IPS DF 6.9 (cell line): ENCODE measurements around the gene PLBD1.
A peak's percentile ranks its signal among the peaks of the same experiment; 100 is the strongest.

Experiments
- DNase-seq: peaks from one replicate; pipeline ENCODE4 v3.0.0-alpha.2; 2013; ENCODE audit warnings: low read depth, low spot score
- H3K27ac ChIP-seq: one replicate; pipeline ENCODE4 v1.5.1; 2013; ENCODE audit warnings: low read length, control low read depth
- H3K27me3 ChIP-seq: 2 replicates; pipeline ENCODE4 v1.6.1; 2013; ENCODE audit warnings: mild to moderate bottlenecking, low read length; ENCODE audit not compliant: control insufficient read depth, insufficient read depth
- H3K36me3 ChIP-seq: 2 replicates; pipeline ENCODE4 v1.6.1; 2013; ENCODE audit warnings: low read length; ENCODE audit not compliant: control insufficient read depth, insufficient read depth
- H3K4me1 ChIP-seq: 2 replicates; pipeline ENCODE4 v1.6.1; 2013; ENCODE audit warnings: low read length; ENCODE audit not compliant: control insufficient read depth, insufficient read depth
- H3K4me3 ChIP-seq: 2 replicates; pipeline ENCODE4 v1.5.1; 2013; ENCODE audit warnings: mild to moderate bottlenecking, low read length
- H3K9me3 ChIP-seq: 2 replicates; pipeline ENCODE4 v1.6.1; 2013; ENCODE audit warnings: low read length, inconsistent platforms; ENCODE audit not compliant: control insufficient read depth, insufficient read depth
- WGBS: extraction: QIAGEN DNeasy Blood & Tissue Kit; methylation state at CpG from one replicate; pipeline ENCODE4 v1.1.7; 2013; ENCODE audit warnings: mixed read lengths, missing lambda C conversion rate; ENCODE audit not compliant: insufficient read length, insufficient coverage; 5-methylcytosine and 5-hydroxymethylcytosine counted together

Gene PLBD1, protein sequence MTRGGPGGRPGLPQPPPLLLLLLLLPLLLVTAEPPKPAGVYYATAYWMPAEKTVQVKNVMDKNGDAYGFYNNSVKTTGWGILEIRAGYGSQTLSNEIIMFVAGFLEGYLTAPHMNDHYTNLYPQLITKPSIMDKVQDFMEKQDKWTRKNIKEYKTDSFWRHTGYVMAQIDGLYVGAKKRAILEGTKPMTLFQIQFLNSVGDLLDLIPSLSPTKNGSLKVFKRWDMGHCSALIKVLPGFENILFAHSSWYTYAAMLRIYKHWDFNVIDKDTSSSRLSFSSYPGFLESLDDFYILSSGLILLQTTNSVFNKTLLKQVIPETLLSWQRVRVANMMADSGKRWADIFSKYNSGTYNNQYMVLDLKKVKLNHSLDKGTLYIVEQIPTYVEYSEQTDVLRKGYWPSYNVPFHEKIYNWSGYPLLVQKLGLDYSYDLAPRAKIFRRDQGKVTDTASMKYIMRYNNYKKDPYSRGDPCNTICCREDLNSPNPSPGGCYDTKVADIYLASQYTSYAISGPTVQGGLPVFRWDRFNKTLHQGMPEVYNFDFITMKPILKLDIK

DNA sequence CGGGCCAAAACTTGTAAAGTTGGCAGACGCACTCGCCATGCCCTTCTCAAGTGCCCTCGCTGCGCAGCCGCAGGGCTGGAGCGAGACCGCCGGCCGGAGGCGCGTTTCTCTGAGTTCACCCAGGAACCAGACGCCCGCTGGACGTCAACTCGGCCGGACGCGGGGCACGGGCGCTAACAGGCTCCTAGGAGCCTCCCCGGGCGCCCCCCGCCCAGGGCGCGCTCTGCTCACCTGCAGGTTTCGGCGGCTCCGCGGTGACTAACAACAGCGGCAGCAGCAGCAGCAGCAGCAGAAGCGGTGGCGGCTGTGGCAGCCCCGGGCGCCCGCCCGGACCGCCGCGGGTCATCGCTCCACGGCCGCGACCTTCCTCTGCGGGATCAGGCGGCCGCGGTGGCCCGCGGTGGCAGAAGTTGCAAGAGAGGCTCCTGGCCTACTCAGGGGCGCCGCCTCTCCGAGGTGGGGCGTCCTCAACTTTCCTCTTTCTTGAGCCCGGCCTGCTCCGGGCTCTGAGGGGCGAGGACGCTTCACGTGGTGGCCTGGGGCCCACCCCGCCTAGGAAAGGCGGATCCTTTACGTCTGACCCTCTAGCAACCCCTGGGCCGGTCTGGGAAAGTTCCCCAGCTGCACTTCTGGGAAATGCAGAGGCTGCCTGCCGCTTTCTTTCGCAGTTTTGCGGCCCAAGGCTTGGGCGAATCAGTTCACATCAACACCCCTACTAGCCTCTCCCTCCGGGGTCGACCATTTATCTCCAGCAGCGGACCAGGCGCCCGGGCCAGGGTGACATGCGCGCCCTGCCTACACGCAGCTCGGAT is at the start of gene PLBD1:
TSS of gene PLBD1 (minus strand) at position 533 of the 812 bp plus-strand sequence. CDS start at position 346, 187 bp downstream.
- DNase-seq, result peak; percentile 54
- no peaks in the 10 kb centered on the region for H3K36me3 ChIP-seq
- H3K27ac ChIP-seq, result no peak within 1 kb of the TSS
- H3K27me3 ChIP-seq, result no peaks in the 10 kb centered on the region
- no CpG with 5 or more reads among the region's 76 CpGs for WGBS
- no peaks in the 10 kb centered on the region for H3K9me3 ChIP-seq
- H3K4me3 ChIP-seq, result peak within 1 kb of the TSS; percentile 34; the same call in 1 of the 2 replicates
- no peaks in the 10 kb centered on the region; the same call in 1 of the 2 replicates for H3K4me1 ChIP-seq

DNA sequence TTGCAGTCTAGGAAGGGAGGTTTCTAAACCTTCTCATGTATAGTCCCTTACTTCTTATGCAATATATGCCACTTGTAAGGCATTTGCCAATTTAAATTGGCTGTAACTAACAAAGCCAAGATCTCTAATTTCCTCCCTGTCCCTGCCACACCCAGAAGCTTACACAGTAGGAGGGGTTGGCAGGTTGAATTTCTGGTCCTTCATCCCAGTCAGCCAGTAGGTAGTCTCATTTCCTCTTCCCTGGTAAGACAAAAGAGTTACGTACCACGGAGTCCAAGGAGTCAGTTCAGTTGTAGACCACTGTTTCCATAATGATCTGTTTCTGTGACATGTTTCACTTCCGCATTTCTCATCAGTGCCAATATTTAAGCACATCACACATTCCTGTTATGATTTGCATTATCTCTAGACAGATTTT is 47.0 kb upstream of the PLBD1 start:
- H3K4me1 ChIP-seq, result peaks cover 2% of the 10 kb centered on the region; the same call in 1 of the 2 replicates
- no peak overlapping the region for H3K4me3 ChIP-seq
- no CpG with 5 or more reads among the region's 3 CpGs for WGBS
- no peaks in the 10 kb centered on the region for H3K9me3 ChIP-seq
- no peaks in the 10 kb centered on the region for H3K27me3 ChIP-seq
- H3K36me3 ChIP-seq, result no peaks in the 10 kb centered on the region
- DNase-seq, result no peak
- H3K27ac ChIP-seq, result no peak overlapping the region

DNA sequence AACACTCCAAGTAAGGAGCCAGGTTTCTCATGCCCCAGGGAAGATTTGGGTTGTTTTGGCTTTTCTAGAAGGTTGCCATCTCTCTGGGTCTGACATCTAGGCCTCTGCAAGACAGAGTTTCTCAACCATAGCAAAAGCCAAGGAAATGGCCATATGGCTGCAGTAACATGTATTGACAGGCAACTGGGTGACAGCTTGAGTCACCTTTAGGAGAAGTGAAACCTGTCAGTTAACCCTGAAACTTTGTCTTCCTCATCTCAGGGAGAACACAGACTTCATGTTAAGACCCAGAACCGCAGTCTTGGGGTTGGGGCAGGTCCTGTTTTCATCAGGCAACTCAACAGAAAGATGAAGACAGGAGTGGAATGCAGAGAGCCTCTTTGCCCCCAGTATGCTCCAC is 46.0 kb upstream of the PLBD1 start:
- Histone ChIP-seq H3K9me3 (no peaks in the 10 kb centered on the region), H3K36me3 (no peaks in the 10 kb centered on the region), H3K27ac (no peak overlapping the region), H3K4me1 (peaks cover 2% of the 10 kb centered on the region; the same call in 1 of the 2 replicates), H3K27me3 (no peaks in the 10 kb centered on the region), H3K4me3 (no peak overlapping the region)
- no CpG with 5 or more reads among the region's 1 CpG for WGBS
- DNase-seq, result no peak

DNA sequence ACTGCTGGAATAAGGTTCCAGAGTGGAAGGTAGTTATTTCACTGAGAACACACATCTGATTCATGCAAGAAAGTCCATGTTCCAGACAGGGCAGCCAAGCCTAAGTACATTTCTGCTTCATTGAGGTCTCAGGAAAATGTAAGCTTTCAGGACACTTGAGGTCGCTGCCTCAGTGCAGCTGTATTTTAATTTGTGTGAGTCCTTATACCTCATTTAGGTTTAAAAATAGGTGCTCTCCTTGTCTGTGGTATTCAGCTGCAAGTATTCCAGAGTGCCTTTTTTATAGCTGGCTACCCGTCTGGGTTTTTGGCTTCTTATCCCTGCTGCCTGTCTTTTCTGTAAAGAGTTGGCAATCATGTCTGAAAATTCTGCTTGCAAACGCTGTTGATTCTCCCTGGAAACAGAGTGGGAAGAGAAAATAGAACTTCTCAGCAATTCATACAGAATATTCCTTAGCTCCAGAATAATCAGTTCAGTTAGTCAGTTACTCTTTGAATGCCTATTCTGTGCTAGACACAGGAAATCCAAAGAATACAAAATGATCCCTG is 45.3 kb upstream of the PLBD1 start:
- H3K4me3 ChIP-seq, result no peak overlapping the region
- no peaks in the 10 kb centered on the region for H3K9me3 ChIP-seq

GRCh38 chr12:14612250-14612649 is 44.6 kb upstream of the PLBD1 start:
- H3K9me3 ChIP-seq, result no peaks in the 10 kb centered on the region
- no CpG with 5 or more reads among the region's 3 CpGs for WGBS
- H3K4me3 ChIP-seq, result no peak overlapping the region
- no peak overlapping the region for H3K27ac ChIP-seq
- no peak for DNase-seq
- no peaks in the 10 kb centered on the region for H3K36me3 ChIP-seq
- H3K27me3 ChIP-seq, result no peaks in the 10 kb centered on the region
- peaks cover 2% of the 10 kb centered on the region; the same call in 1 of the 2 replicates for H3K4me1 ChIP-seq

More for the DNA sequence above, 45.3 kb upstream of the PLBD1 start:
- no peak for DNase-seq
- Histone ChIP-seq H3K27ac (no peak overlapping the region), H3K27me3 (no peaks in the 10 kb centered on the region), H3K36me3 (no peaks in the 10 kb centered on the region), H3K4me1 (peaks cover 2% of the 10 kb centered on the region; the same call in 1 of the 2 replicates)
- no CpG with 5 or more reads among the region's 3 CpGs for WGBS

GRCh38 chr12:14611640-14612203 is 44.0 kb upstream of the PLBD1 start:
- DNase-seq, result no peak
- Histone ChIP-seq H3K4me3 (no peak overlapping the region), H3K36me3 (no peaks in the 10 kb centered on the region), H3K9me3 (no peaks in the 10 kb centered on the region), H3K27me3 (no peaks in the 10 kb centered on the region), H3K4me1 (peaks cover 2% of the 10 kb centered on the region; the same call in 1 of the 2 replicates), H3K27ac (no peak overlapping the region)
- no CpG with 5 or more reads among the region's 3 CpGs for WGBS

- Histone ChIP-seq H3K27me3 (no peaks in the 10 kb centered on the region), H3K9me3 (no peaks in the 10 kb centered on the region), H3K4me3 (no peak overlapping the region), H3K36me3 (no peaks in the 10 kb centered on the region), H3K4me1 (no peaks in the 10 kb centered on the region), H3K27ac (no peak overlapping the region)
- DNase-seq, result no peak
These were observed 39.9 kb upstream of the PLBD1 start for GRCh38 chr12:14607568-14607967.

- WGBS, result no CpG with 5 or more reads among the region's 3 CpGs
These were observed 37.8 kb upstream of the PLBD1 start for GRCh38 chr12:14605401-14605989.

DNA sequence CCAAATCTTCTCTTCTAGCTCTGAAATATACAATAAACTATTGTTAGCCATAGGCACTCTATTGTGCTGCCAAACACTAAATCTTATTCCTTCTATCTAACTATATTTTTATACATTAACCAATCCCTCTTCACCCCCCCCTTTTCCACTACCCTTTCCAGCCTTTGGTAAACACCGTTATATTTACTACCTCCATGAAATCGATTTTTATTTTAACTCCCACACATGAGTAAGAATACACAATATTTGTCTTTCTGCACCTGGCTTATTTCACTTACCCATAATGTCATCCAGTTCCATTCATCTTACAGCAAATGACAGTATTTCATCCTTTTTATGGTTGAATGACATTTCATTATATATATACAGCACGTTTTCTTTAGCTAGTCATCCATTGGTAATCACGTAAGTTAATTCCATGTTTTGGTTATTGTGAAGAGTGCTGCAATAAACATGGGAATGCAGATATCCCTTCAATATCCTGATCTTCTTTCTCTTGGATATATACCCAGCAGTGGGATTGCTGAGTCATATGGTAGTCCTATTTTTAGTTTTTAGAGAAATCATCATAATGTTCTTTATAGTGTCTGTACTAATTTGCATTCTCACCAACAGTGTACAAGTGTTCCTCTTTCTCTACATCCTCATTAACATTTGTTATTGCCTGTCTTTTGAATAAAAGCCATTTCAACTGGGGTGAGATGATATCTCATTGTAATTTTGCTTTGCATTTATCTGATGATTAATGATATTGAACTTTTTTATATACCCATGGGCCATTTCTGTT is 34.2 kb upstream of the PLBD1 start:
- no peak for DNase-seq
- no peaks in the 10 kb centered on the region for H3K4me1 ChIP-seq
- H3K9me3 ChIP-seq, result no peaks in the 10 kb centered on the region
- no peaks in the 10 kb centered on the region for H3K36me3 ChIP-seq
- no peak overlapping the region for H3K4me3 ChIP-seq
- no peaks in the 10 kb centered on the region for H3K27me3 ChIP-seq
- 100% methylated on average over 2 of the region's 4 CpGs for WGBS
- H3K27ac ChIP-seq, result no peak overlapping the region

More at GRCh38 chr12:14605401-14605989, 37.8 kb upstream of the PLBD1 start:
- Histone ChIP-seq H3K4me3 (no peak overlapping the region), H3K27me3 (no peaks in the 10 kb centered on the region), H3K36me3 (no peaks in the 10 kb centered on the region), H3K4me1 (no peaks in the 10 kb centered on the region), H3K27ac (no peak overlapping the region), H3K9me3 (no peaks in the 10 kb centered on the region)
- no peak for DNase-seq
